ENCODE results near the gene CASZ1.

DNA sequence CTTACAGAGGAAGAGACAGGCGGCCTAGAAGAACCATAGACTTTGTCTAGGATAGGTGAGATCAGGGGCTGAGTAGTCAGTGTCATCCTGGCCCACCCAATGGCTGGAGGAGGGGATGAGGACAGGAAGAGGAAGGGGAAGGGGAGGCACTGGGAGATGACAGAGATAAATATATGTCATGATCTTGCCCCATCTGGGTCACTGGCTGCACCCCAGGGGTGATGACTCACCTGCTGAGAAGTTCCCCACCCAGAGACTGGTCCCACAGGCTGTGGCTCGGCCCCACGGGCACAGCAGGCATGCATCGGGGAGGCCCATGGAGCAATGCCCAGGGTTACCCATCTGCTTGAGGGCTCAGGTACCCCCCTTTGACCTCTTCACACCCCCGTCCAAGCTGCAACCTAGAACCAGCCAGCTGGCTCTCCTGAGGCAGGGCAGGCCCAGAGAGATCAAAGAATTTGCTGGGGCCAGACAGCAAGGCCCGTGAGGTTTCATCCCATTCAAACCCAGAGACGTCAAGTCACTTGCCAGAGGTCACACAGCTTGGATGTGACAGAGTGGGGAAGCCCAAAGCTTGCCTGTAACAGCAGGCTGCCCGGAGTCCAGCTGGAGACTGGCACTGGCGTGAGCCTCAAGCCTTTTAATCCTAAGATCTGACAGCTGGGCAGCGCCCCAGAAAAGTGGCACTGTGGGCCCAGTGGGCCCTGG lies 34.7 kb upstream of the CASZ1 start:
- TF ChIP-seq GATA2 (IDR thresholded peaks at IDR 0.05; ENCODE audit: low read depth, low read length) = no peak
- no peak for TF ChIP-seq GATA3 (IDR thresholded peaks at IDR 0.05; ENCODE audit: low read depth, low read length)

Data from SH-SY5Y (cell line).